Right kidney (tissue), 1 donor: ENCODE results near the gene PTPRF.
A peak's percentile ranks its signal among the peaks of the same experiment; 100 is the strongest.
"Not testable (repeated sequence)": the region's sequence is repeated elsewhere in the genome, so short reads cannot be mapped to it uniquely, and the experiment has no call there.

Experiments used
- DNase-seq: peaks from one replicate; pipeline ENCODE4 v3.0.0-alpha.2; 2016

The PTPRF gene

GRCh38 chr1:43537423-43538142, 6.9 kb downstream of the PTPRF start:
- no peak for DNase-seq

GRCh38 chr1:43538143-43538487, 7.4 kb downstream of the PTPRF start:
- DNase-seq, result no peak

- no peak for DNase-seq
Measured at GRCh38 chr1:43538969-43539368, 8.3 kb downstream of the PTPRF start.

GRCh38 chr1:43539726-43540434, 9.2 kb downstream of the PTPRF start:
- no peak for DNase-seq

GRCh38 chr1:43540653-43541071, 10.0 kb downstream of the PTPRF start:
- DNase-seq, result peak; percentile 65

- no peak for DNase-seq
Measured at GRCh38 chr1:43541141-43541540, 10.5 kb downstream of the PTPRF start.

- no peak for DNase-seq
Measured at GRCh38 chr1:43541721-43542401, 11.2 kb downstream of the PTPRF start.

GRCh38 chr1:43542527-43543458, 12.1 kb downstream of the PTPRF start:
- DNase-seq, result no peak

GRCh38 chr1:43543567-43543966, 12.9 kb downstream of the PTPRF start:
- no peak for DNase-seq

GRCh38 chr1:43545339-43545694, 14.6 kb downstream of the PTPRF start:
- DNase-seq, result no peak

GRCh38 chr1:43545695-43546387, 15.2 kb downstream of the PTPRF start:
- DNase-seq, result peak; percentile 75

- no peak for DNase-seq
Measured at GRCh38 chr1:43546388-43547100, 15.9 kb downstream of the PTPRF start.

- DNase-seq, result no peak
Measured at GRCh38 chr1:43547538-43548072, 16.9 kb downstream of the PTPRF start.

GRCh38 chr1:43548285-43549271, 17.9 kb downstream of the PTPRF start:
- DNase-seq, result no peak

- not testable (repeated sequence) for DNase-seq
Measured at GRCh38 chr1:43549394-43549793, 18.7 kb downstream of the PTPRF start.

- peak; percentile 77 for DNase-seq
Measured at GRCh38 chr1:43549921-43550597, 19.4 kb downstream of the PTPRF start.

- DNase-seq, result no peak
Measured at GRCh38 chr1:43550598-43551246, 20.0 kb downstream of the PTPRF start.

- DNase-seq, result no peak
Measured at GRCh38 chr1:43551396-43551888, 20.8 kb downstream of the PTPRF start.
